ENCODE measurements around the gene SBNO2.

Gene SBNO2

GRCh38 chr19:1108291-1109031, 65.6 kb downstream of the SBNO2 start:
- DNase-seq (ENCODE audit: extremely low read depth in 1 of 2, low read depth in 1 of 2) = no peak

- DNase-seq (ENCODE audit: extremely low read depth in 1 of 2, low read depth in 1 of 2) = no peak
These were observed 66.3 kb downstream of the SBNO2 start for GRCh38 chr19:1107661-1108261.

DNA sequence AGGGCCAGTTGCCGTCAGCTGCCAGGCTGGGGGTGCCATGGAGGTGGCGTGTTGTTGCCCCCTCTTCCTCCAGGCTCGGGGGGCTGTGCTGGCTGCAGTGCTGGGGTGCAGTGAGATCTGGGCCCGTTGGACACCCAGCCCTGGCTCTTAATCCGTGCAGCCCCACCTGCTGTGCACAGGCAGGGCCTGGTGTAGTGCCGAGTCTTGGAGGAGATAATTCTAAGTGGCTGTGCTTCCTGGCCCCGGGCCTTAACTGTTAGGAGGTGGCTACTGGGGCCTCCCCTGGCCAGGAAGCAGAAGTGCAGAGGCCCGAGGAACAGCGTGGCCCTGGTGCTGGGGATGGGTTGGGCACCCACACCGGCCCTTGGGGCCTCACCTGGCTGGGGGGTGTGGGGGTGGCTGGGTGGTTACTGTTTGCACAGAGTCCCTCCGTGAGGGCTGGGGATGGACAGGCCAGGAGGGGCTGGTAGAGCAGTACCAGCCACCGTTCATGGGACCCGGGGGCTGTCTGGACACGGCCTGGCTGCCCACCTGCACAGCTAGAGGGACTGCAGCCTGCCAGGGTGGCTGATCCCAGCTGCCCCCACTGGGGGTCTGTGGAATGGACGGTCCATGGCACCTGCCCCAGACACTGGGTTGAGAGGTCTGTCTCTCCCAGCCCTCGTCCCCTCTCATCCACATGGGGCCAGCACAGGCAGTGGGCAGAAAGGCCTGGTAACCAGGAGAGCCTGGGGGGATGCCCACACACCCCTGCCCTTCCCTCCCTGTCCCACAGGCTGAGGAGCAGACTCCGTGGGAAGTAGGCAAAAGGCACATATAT, 67.0 kb downstream of the SBNO2 start:
- DNase-seq (ENCODE audit: extremely low read depth in 1 of 2, low read depth in 1 of 2) = no peak

DNA sequence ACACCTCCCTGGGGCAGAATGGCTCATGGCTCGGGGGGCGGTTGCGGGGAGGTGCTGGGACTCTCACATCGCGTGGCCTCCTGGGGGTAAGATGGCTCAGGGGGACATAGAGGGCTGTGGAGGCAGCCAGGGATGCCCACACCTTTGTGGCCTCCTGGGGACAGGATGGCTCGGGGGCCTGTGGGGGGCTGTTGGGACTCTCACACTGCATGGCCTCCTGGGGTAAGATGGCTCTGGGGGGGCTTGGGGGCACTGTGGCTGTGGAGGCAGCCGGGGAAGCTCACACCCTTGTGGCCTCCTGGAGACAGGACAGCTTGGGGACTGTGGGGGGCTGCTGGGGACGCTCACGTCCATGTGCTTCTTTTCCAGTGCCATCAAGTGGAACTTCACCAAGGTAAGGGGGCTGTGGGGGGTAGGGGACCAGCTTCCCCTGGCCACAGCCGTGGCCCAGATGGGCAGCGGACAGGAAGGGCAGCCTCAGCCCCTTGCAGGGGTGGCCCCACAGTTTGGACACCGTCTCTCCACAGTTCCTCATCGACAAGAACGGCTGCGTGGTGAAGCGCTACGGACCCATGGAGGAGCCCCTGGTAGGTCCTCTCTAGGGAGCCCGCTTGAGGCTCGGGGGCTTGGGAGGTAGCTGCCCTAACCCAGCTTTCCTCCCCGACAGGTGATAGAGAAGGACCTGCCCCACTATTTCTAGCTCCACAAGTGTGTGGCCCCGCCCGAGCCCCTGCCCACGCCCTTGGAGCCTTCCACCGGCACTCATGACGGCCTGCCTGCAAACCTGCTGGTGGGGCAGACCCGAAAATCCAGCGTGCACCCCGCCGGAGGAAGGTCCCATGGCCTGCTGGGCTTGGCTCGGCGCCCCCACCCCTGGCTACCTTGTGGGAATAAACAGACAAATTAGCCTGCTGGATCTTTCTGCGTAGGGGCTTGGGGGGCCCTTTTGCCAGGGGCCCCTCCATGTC, 67.9 kb downstream of the SBNO2 start:
- no peak for DNase-seq (ENCODE audit: extremely low read depth in 1 of 2, low read depth in 1 of 2)

- no peak for DNase-seq (ENCODE audit: extremely low read depth in 1 of 2, low read depth in 1 of 2)
These were observed 68.8 kb downstream of the SBNO2 start for GRCh38 chr19:1105008-1105872.

DNA sequence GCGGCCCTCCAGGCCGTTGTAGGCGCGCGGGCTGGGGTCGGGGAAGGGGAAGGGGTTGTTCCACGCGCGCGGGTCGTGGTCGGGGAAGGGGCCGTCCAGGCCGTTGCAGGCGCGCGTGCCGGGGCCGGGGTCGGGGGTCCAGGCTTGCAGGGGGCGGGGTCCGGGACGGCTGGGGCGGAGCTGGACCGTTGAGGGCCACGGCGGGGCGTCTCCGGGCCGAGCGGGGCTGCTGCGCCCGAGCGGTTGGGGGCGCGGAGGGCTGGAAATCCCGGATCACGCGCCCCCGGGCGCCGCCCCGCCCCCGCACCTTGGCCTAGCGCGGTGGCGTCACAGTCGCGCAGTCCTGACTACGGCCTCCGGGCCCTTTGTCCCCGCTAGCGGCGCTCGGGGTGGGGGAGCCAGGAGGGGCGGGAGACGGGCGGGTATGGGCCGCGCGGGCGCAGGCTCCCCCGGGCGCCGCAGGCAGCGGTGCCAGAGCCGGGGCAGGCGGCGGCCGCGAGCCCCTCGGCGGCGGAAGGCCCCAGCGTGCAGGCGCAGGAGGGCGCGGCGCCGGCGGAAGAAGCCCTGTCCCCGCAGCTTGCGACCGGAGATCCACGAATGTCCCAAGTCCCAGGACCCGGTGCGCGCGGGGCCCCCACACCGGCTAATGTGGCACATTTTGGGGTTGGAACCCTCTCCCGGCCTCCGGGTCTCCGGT, 69.6 kb downstream of the SBNO2 start:
- DNase-seq (ENCODE audit: extremely low read depth in 1 of 2, low read depth in 1 of 2) = peak in 1 of 2 donors; percentile 61

GRCh38 chr19:1103708-1104310, 70.3 kb downstream of the SBNO2 start, which contains the start of gene GPX4:
Gene GPX4, plus strand, starts transcription at chr19:1103994. Its CDS starts 50 bp downstream, at chr19:1104044.
- DNase-seq (ENCODE audit: extremely low read depth in 1 of 2, low read depth in 1 of 2) = peak; percentile 96 to 97

GRCh38 chr19:1103132-1103707, 70.8 kb downstream of the SBNO2 start:
- DNase-seq (ENCODE audit: extremely low read depth in 1 of 2, low read depth in 1 of 2) = no peak

- peak; percentile 66 to 86 for DNase-seq (ENCODE audit: extremely low read depth in 1 of 2, low read depth in 1 of 2)
These were observed 71.5 kb downstream of the SBNO2 start for GRCh38 chr19:1102407-1103131.

DNA sequence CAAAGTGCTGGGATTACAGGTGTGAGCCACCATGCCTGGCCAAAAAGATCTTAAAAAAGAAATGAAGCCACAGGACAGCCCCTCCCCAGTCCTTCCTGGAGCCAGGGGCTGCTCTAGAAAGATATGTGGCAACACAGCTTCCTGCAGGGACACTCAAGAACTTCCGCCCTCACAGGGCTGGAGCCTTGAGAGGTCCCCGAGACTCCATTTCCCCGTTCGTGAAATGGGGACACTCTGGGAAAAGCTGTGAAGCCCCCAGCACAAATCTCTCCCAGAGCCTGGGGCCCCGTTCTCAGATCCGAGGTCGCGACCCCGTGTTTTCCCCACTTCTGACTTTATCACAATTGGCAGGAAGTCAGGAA, 72.8 kb downstream of the SBNO2 start:
- DNase-seq (ENCODE audit: extremely low read depth in 1 of 2, low read depth in 1 of 2) = no peak

DNA sequence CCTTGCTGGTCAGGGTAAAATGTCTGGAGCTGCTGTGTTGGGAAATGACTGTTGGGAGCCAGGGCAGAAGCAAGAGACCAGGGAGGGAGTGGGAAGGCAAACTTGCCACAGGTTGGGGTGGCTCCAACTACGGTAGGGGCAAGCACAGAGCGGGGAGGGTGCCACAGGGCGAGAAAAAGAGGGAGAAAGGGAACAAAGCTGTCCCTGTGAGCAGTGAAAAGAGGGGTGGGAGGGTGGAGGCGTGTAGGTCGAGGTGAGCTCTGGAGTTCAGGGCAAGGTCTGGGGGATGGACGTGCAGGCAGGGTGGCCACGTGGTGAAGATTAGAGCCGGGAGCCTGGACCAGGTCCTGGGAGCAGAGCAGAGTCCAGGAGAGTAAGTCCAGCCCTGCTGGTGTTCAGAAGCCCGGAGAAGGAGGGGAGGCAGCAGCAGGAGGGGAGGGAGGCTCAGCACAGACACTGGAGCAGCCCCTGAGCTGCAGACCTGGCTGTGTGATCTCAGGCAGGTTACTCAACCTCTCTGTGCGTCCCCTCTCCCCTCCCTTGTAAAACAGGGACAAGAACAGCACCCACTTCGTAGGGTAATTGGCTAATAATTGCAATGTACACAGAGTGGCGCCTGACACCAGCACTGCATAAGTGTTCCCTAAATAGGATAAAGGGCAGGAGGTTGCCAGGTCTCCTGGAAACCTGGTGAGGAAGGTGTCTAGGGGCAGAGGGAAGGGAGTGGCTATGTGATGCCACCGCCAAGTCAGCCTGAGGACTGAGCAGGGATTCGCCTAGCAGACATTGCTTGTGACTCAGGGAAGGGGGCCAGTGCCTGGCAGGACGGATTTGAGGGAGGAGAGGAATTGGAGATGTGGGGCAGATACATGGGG, 75.7 kb downstream of the SBNO2 start:
- DNase-seq (ENCODE audit: extremely low read depth in 1 of 2, low read depth in 1 of 2) = no peak

GRCh38 chr19:1097810-1098176, 76.3 kb downstream of the SBNO2 start:
- no peak for DNase-seq (ENCODE audit: extremely low read depth in 1 of 2, low read depth in 1 of 2)

- peak; percentile 94 for DNase-seq (ENCODE audit: extremely low read depth in 1 of 2, low read depth in 1 of 2)
These were observed 78.9 kb downstream of the SBNO2 start, which contains the start of gene POLR2E for GRCh38 chr19:1094978-1095701. Gene POLR2E, minus strand, starts transcription at chr19:1095375. Its CDS starts 60 bp downstream, at chr19:1095315.

GRCh38 chr19:1094655-1094977, 79.5 kb downstream of the SBNO2 start:
- no peak for DNase-seq (ENCODE audit: extremely low read depth in 1 of 2, low read depth in 1 of 2)

DNA sequence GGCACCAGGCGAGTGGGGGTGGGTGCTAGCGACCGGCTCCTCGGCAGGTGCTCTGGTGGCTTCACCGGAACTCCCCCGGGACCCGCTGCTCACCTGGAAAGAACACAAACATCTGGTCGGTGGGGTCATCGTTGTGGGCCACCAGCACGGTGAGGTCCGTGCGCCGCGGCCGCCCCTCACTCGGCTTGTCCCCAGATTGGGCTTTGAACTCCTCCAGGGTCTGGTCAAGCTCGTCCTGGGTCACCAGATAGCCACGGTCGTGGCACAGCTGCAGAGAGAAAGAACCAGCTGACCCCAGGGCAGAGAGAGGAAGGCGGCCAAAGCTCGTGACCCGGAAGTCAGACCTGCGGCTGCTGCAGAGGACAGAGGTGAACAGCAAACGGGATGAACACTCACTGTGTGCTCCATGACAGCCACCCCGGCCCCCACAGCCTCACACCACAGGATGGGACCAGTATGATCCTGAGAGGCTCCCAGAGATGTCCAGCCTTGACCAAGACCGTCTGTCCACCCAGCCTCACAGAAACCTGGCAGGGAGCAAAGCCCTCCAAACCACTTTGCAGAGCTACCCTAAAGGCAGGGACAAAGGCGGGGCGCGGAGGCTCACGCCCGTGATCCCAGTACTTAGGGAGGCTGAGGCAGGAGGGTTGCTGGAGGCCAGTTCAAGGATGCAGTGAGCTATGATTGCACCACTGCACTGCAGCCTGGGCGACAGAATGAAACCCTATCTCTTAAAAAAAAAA, 80.1 kb downstream of the SBNO2 start:
- no peak for DNase-seq (ENCODE audit: extremely low read depth in 1 of 2, low read depth in 1 of 2)

Measured in stimulated activated CD8-positive, alpha-beta memory T cell treated with anti-CD3 and anti-CD28 coated beads, Interleukin-7, amount 100 ng/mL, for 48 hours (primary cell).